Loucy (cell line): ENCODE data around the gene ITPK1.

Experiments
- H2AFZ ChIP-seq: fragments of 200-600 bp; sonication (generic); 2 replicates; pipeline ENCODE4 v1.6.0; 2016; ENCODE audit warnings: antibody characterized with exemption, mild to moderate bottlenecking, low read length, moderate library complexity
- H3F3A ChIP-seq: fragments of 200-600 bp; 2 replicates; pipeline ENCODE4 v1.6.0; 2016; ENCODE audit warnings: antibody characterized with exemption, low read depth, mild to moderate bottlenecking
- H3K27me3 ChIP-seq: fragments of 200-600 bp; sonication (generic); 2 replicates; pipeline ENCODE4 v1.6.1; 2014; ENCODE audit warnings: low read length, mild to moderate bottlenecking; ENCODE audit not compliant: insufficient read depth, poor library complexity, severe bottlenecking
- H3K36me3 ChIP-seq: fragments of 200-600 bp; sonication (generic); 2 replicates; pipeline ENCODE4 v1.6.1; 2016; ENCODE audit warnings: low read length; ENCODE audit not compliant: insufficient read depth
- H3K4me1 ChIP-seq: fragments of 200-600 bp; sonication (generic); 2 replicates; pipeline ENCODE4 v1.5.1; 2014; ENCODE audit warnings: low read length, mild to moderate bottlenecking; ENCODE audit not compliant: insufficient read depth, poor library complexity, severe bottlenecking
- H3K4me2 ChIP-seq: fragments of 200-600 bp; sonication (generic); 2 replicates; pipeline ENCODE4 v1.6.0; 2014; ENCODE audit warnings: antibody characterized with exemption, low read length, low read depth, mild to moderate bottlenecking; ENCODE audit not compliant: poor library complexity, severe bottlenecking
- H3K4me3 ChIP-seq: fragments of 200-600 bp; sonication (generic); 2 replicates; pipeline ENCODE4 v1.5.1; 2014; ENCODE audit warnings: low read length, mild to moderate bottlenecking, mixed read lengths; ENCODE audit not compliant: poor library complexity, severe bottlenecking
- H3K79me2 ChIP-seq: fragments of 200-600 bp; sonication (generic); 2 replicates; pipeline ENCODE4 v1.6.1; 2014; ENCODE audit warnings: low read length; ENCODE audit not compliant: insufficient read depth
- H3K9ac ChIP-seq: fragments of 200-600 bp; sonication (generic); 2 replicates; pipeline ENCODE4 v1.6.0; 2014; ENCODE audit warnings: mild to moderate bottlenecking, low read depth, low read length, moderate library complexity; ENCODE audit not compliant: poor library complexity, severe bottlenecking
- H3K9me2 ChIP-seq: fragments of 200-600 bp; sonication (generic); replicated peaks from 2 replicates; pipeline ENCODE4 v1.6.1; 2016; ENCODE audit warnings: low read depth, low read length, mixed read lengths
- H3K9me3 ChIP-seq: fragments of 200-600 bp; sonication (generic); 2 replicates; pipeline ENCODE4 v1.6.1; 2014; ENCODE audit warnings: mild to moderate bottlenecking, antibody characterized with exemption, low read length, low read depth; ENCODE audit not compliant: insufficient read depth
- H4K20me1 ChIP-seq: fragments of 200-600 bp; sonication (generic); 2 replicates; pipeline ENCODE4 v1.6.0; 2014; ENCODE audit warnings: antibody characterized with exemption, low read length, mild to moderate bottlenecking; ENCODE audit not compliant: insufficient read depth, poor library complexity, severe bottlenecking
- CTCF ChIP-seq: fragments of 200-600 bp; sonication (generic); conservative IDR thresholded peaks from 2 replicates; pipeline ENCODE4 v1.5.1; 2014; ENCODE audit warnings: mild to moderate bottlenecking, antibody characterized with exemption, low read length
- EZH2phosphoT487 ChIP-seq: fragments of 200-600 bp; IDR thresholded peaks from 2 replicates; pipeline ENCODE4 v1.6.1; 2018; ENCODE audit warnings: antibody characterized with exemption, mild to moderate bottlenecking, moderate library complexity, borderline replicate concordance

The ITPK1 gene

GRCh38 chr14:93076755-93077154 is 39.0 kb downstream of the ITPK1 start:
- Histone ChIP-seq H3F3A (no peaks in the 10 kb centered on the region), H3K27me3 (no peaks in the 10 kb centered on the region), H4K20me1 (no peaks in the 10 kb centered on the region), H3K9me3 (no peaks in the 10 kb centered on the region), H2AFZ (no peak overlapping the region), H3K9me2 (no peaks in the 10 kb centered on the region), H3K36me3 (no peaks in the 10 kb centered on the region; the same call in 1 of the 2 replicates), H3K4me1 (peaks cover 26% of the 10 kb centered on the region), H3K9ac (no peak overlapping the region), H3K4me2 (no peak overlapping the region), H3K79me2 (peaks cover 55% of the 10 kb centered on the region; the same call in 1 of the 2 replicates), H3K4me3 (no peak overlapping the region)
- TF ChIP-seq EZH2phosphoT487 (no peak), CTCF (no peak)

- Histone ChIP-seq H3K79me2 (peaks cover 50% of the 10 kb centered on the region; the same call in 1 of the 2 replicates), H3K27me3 (no peaks in the 10 kb centered on the region)
Observed at GRCh38 chr14:93075891-93076290, 39.8 kb downstream of the ITPK1 start.

GRCh38 chr14:93073910-93074769 is 41.6 kb downstream of the ITPK1 start:
- Histone ChIP-seq H3K79me2 (peaks cover 40% of the 10 kb centered on the region; the same call in 1 of the 2 replicates), H3K9me2 (no peaks in the 10 kb centered on the region), H3K4me1 (peaks cover 23% of the 10 kb centered on the region), H3K36me3 (no peaks in the 10 kb centered on the region; the same call in 1 of the 2 replicates), H3K9ac (no peak overlapping the region), H4K20me1 (no peaks in the 10 kb centered on the region), H3K4me2 (no peak overlapping the region), H3K27me3 (no peaks in the 10 kb centered on the region), H3K4me3 (no peak overlapping the region), H3K9me3 (no peaks in the 10 kb centered on the region), H2AFZ (no peak overlapping the region), H3F3A (no peaks in the 10 kb centered on the region)
- no peak for TF ChIP-seq EZH2phosphoT487
- no peak for TF ChIP-seq CTCF

More at GRCh38 chr14:93075891-93076290, 39.8 kb downstream of the ITPK1 start:
- H3K9me2 ChIP-seq, result no peaks in the 10 kb centered on the region
- no peaks in the 10 kb centered on the region for H3K9me3 ChIP-seq
- H3K4me3 ChIP-seq, result no peak overlapping the region
- H3K9ac ChIP-seq, result no peak overlapping the region
- H2AFZ ChIP-seq, result no peak overlapping the region
- H3F3A ChIP-seq, result no peaks in the 10 kb centered on the region
- no peak overlapping the region for H3K4me2 ChIP-seq
- H3K36me3 ChIP-seq, result no peaks in the 10 kb centered on the region; the same call in 1 of the 2 replicates
- TF ChIP-seq CTCF (no peak), EZH2phosphoT487 (no peak)
- H3K4me1 ChIP-seq, result peaks cover 23% of the 10 kb centered on the region
- H4K20me1 ChIP-seq, result no peaks in the 10 kb centered on the region
